OCI-LY7 (cell line): ENCODE measurements around the gene ARID5B.

Source experiments
- CTCF ChIP-seq: fragments of 200-600 bp; sonication (generic); conservative IDR thresholded peaks from 2 replicates; pipeline ENCODE4 v1.5.1; 2014; ENCODE audit warnings: mild to moderate bottlenecking, antibody characterized with exemption, low read length, moderate library complexity, mixed read lengths
- EZH2phosphoT487 ChIP-seq: fragments of 200-600 bp; sonication (generic); IDR thresholded peaks from 2 replicates; pipeline ENCODE4 v1.6.1; 2018; ENCODE audit warnings: low read depth, borderline replicate concordance, mild to moderate bottlenecking, mixed run types, antibody characterized with exemption, low read length, moderate library complexity, mixed read lengths

DNA sequence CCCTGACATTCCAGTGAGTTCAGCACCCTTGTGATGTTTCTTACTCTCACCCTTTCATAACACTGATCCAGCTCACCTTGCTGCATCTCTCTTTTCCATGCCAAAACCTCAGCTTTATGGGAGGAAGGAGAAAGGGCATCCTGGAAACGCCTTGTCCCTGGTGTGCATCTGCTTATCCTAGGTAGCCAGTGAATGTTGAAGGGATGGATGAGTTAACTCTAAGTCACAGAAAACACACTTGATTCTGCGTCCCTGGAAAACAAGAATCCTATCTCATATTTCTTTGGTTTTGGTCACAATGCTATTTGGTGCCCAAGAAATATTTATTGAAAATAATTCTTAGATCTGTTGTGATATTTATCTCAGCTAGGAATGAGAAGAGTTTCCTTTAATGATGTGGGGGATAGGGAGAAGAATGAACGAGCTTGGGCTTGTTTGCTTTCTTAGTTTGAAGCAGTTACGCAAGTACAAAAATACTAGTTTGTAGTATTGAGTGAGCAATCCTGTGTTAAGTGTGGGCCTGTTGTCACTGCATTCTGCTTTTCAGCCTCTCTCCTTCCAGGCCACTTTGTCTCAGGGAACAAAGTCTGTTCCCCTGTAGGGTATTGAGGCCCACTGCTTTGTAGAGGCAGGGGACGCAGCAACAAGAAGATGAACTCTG lies 126.5 kb downstream of the ARID5B start:
- TF ChIP-seq CTCF (no peak), EZH2phosphoT487 (no peak)
